HepG2 (cell line): ENCODE results near the gene C3orf80. TPM values are rescaled to one million over a fixed set of nuclear protein-coding genes. Genes with fewer than 3 reads are reported as not detected.

Experiments
- ATAC-seq: fragments of 200-7000 bp; cut with Tn5 transposase; 3 replicates; pipeline ENCODE4 v1.9.1; 2020; ENCODE audit warnings: mild to moderate bottlenecking, moderate library complexity
- BruUV-seq: library from RNA; stranded (reverse); fragments of 400-500 nt; replicated peaks from 2 replicates; lab custom pipeline; 2021; lab: Mats Ljungman, UMichigan
- CTCF ChIA-PET: fragments of 300-600 bp; formaldehyde crosslinking; extraction: SDS; loops from one replicate; lab custom pipeline; 2021; ENCODE audit warnings: low total read pairs, inconsistent platforms, low intra/inter-chr PET ratio; lab: Yijun Ruan, JAX
- POLR2A ChIA-PET: fragments of 350-600 bp; sonication (Branson Sonifier 250); formaldehyde crosslinking; loops from one replicate; lab custom pipeline; 2020; ENCODE audit warnings: antibody characterized with exemption, inconsistent platforms; lab: Yijun Ruan, JAX
- DNase-seq: peaks from one replicate; pipeline ENCODE4 v3.0.0-alpha.2; 2015; ENCODE audit warnings: low spot score
- FAIRE-seq: peaks from 3 replicates; lab custom pipeline; 2011; peaks lifted over from hg19 to GRCh38; lab: Jason Lieb, UNC
- H2AFZ ChIP-seq: one replicate; pipeline ENCODE4 v1.6.1; 2011; ENCODE audit warnings: low read length, inconsistent platforms
- H3K27ac ChIP-seq: fragments of 300-600 bp; 3 replicates; pipeline ENCODE4 v1.8.0; 2011; ENCODE audit warnings: mixed run types, mild to moderate bottlenecking, mixed read lengths, low read length, inconsistent platforms; ENCODE audit not compliant: insufficient read depth; ENCODE audit errors: extremely low read length
- H3K27me3 ChIP-seq, 2 experiments: fragments of 200-600 bp in 1 of 2; 2 replicates in 1 of 2; 3 replicates in 1 of 2; pipeline versions ENCODE4 v1.6.0 to v1.8.0; 2011; ENCODE audit warnings: low read length in 2 of 2, mild to moderate bottlenecking in 2 of 2, moderate library complexity in 2 of 2, inconsistent platforms in 1 of 2; ENCODE audit not compliant: insufficient read depth in 2 of 2, control insufficient read depth in 1 of 2
- H3K36me3 ChIP-seq, 2 experiments: fragments of 200-600 bp in 1 of 2; replicated peaks in 1 of 2; 2 replicates in 1 of 2; 3 replicates in 1 of 2; pipeline versions ENCODE4 v1.5.1 to v1.8.0; 2011; ENCODE audit warnings: low read length in 2 of 2, inconsistent platforms in 1 of 2; ENCODE audit not compliant: insufficient read depth in 2 of 2, control insufficient read depth in 1 of 2
- H3K4me1 ChIP-seq: 2 replicates; pipeline ENCODE4 v1.5.1; 2012; ENCODE audit warnings: low read length, inconsistent platforms; ENCODE audit not compliant: insufficient read depth
- H3K4me2 ChIP-seq: 2 replicates; pipeline ENCODE4 v1.6.0; 2011; ENCODE audit warnings: low read depth, low read length, inconsistent platforms
- H3K4me3 ChIP-seq, 3 experiments: fragments of 200-600 bp in 1 of 3; sonication (generic), shearing (Covaris generic) in 1 of 3; replicated peaks in 1 of 3; 2 replicates each; pipeline ENCODE4 v1.5.1; 2011 to 2016; ENCODE audit warnings: low read length in 3 of 3, inconsistent platforms in 2 of 3, low read depth in 2 of 3, mild to moderate bottlenecking in 2 of 3, control low read depth in 1 of 3, mixed read lengths in 1 of 3; ENCODE audit not compliant: insufficient read depth in 1 of 3
- H3K79me2 ChIP-seq: one replicate; pipeline ENCODE4 v1.6.1; 2011; ENCODE audit warnings: low read length, inconsistent platforms; ENCODE audit not compliant: insufficient read depth
- H3K9ac ChIP-seq: 2 replicates; pipeline ENCODE4 v1.6.0; 2011; ENCODE audit warnings: mild to moderate bottlenecking, low read depth, low read length, inconsistent platforms; ENCODE audit not compliant: insufficient read depth
- H3K9me3 ChIP-seq: 2 replicates; pipeline ENCODE4 v1.5.1; 2012; ENCODE audit warnings: mild to moderate bottlenecking, low read length
- H4K20me1 ChIP-seq: 2 replicates; pipeline ENCODE4 v1.6.0; 2011; ENCODE audit warnings: inconsistent platforms, mild to moderate bottlenecking, low read length, moderate library complexity; ENCODE audit not compliant: insufficient read depth
- GATA4 ChIP-seq: sonication (generic); IDR thresholded peaks from 2 replicates; pipeline ENCODE4 v1.6.1; 2016; ENCODE audit warnings: antibody characterized with exemption, low read depth, borderline replicate concordance
- MYC ChIP-seq: sonication (generic); formaldehyde crosslinking; IDR thresholded peaks from 2 replicates; pipeline ENCODE4 v1.9.0; 2021; ENCODE audit warnings: missing genetic modification reagents, borderline replicate concordance
- NFIC ChIP-seq: IDR thresholded peaks from 2 replicates; pipeline ENCODE4 v1.6.1; 2012; ENCODE audit warnings: mild to moderate bottlenecking, low read length, inconsistent platforms
- RCOR2 ChIP-seq: IDR thresholded peaks from 2 replicates; pipeline ENCODE4 v1.6.1; 2016; ENCODE audit warnings: missing biosample characterization, missing genetic modification reagents
- TAF15 ChIP-seq: fragments of 200-400 bp; formaldehyde crosslinking; IDR thresholded peaks from one replicate; pipeline ENCODE4 v1.6.1; 2018; ENCODE audit warnings: mild to moderate bottlenecking, low read depth, low read length; ENCODE audit not compliant: poor library complexity, severe bottlenecking
- TOE1 ChIP-seq: sonication (generic); formaldehyde crosslinking; IDR thresholded peaks from 2 replicates; pipeline ENCODE4 v1.4.0; 2020; ENCODE audit warnings: mild to moderate bottlenecking, missing genetic modification reagents
- ZFP90 ChIP-seq: sonication (generic); formaldehyde crosslinking; IDR thresholded peaks from 2 replicates; pipeline ENCODE4 v1.8.0; 2022; ENCODE audit warnings: missing genetic modification reagents, mild to moderate bottlenecking, inconsistent platforms, borderline replicate concordance
- ZNF619 ChIP-seq: sonication (generic); formaldehyde crosslinking; IDR thresholded peaks from 2 replicates; pipeline ENCODE4 v1.4.0; 2020; ENCODE audit warnings: mild to moderate bottlenecking, missing genetic modification reagents
- ZNF674 ChIP-seq: sonication (generic); formaldehyde crosslinking; IDR thresholded peaks from 2 replicates; pipeline ENCODE4 v1.5.0; 2020; ENCODE audit warnings: low read depth, mild to moderate bottlenecking, missing genetic modification reagents
- ZNF792 ChIP-seq: IDR thresholded peaks from 2 replicates; pipeline ENCODE4 v1.6.1; 2016
- WGBS: methylation state at CpG from one replicate; pipeline ENCODE4 v1.1.6; 2017; ENCODE audit warnings: low lambda C conversion rate; 5-methylcytosine and 5-hydroxymethylcytosine counted together
- in situ Hi-C: cut with HindIII; loops from 2 replicates; pipeline ENCODE4 v1.10.0; 2017; ENCODE audit warnings: low pct_unique_long_range_greater_than_20kb; ENCODE audit not compliant: extremely low pct_ligation_motif_present
- intact Hi-C: fragments of 100-400 bp; cut with micrococcal nuclease; formaldehyde crosslinking; loops from one replicate; pipeline ENCODE4 v1.10.0; 2022; ENCODE audit not compliant: unreplicated experiment
- polyA plus RNA-seq, 8 experiments: library from polyadenylated mRNA; depleted of rRNA in 3 of 8; stranded (reverse) in 7 of 8; unstranded in 1 of 8; fragments of >200 nt; fragmentation: Illumina TruSeq in 4 of 8; extraction: Trizol in 4 of 8; gene quantifications; 2 replicates each; pipeline versions ENCODE4 v1.2.1 to v1.2.3, GENCODE V29; 2011 to 2016; ENCODE audit warnings: low read depth in 4 of 8, missing spikeins in 1 of 8, mixed read lengths in 1 of 8; ENCODE audit not compliant: insufficient read depth in 1 of 8
- total RNA-seq, 5 experiments: library from RNA; depleted of rRNA; stranded (reverse); fragments of >200 nt; fragmentation: Illumina TruSeq; extraction: Trizol; gene quantifications; 2 replicates each; pipeline ENCODE4 v1.2.3, GENCODE V29; 2016; ENCODE audit warnings: low read depth in 1 of 5
- TF ChIP-seq, protein P1 (sequence below): sonication (generic); formaldehyde crosslinking; IDR thresholded peaks from 2 replicates; pipeline ENCODE4 v1.4.0; 2020; ENCODE audit warnings: mild to moderate bottlenecking, missing genetic modification reagents

The C3orf80 gene
- total and polyA plus RNA-seq, 2 of the 13 experiments (the other 11 are each of a cell fraction or from before 2014, with no cell fraction given): 0.03 to 0.04 TPM

DNA sequence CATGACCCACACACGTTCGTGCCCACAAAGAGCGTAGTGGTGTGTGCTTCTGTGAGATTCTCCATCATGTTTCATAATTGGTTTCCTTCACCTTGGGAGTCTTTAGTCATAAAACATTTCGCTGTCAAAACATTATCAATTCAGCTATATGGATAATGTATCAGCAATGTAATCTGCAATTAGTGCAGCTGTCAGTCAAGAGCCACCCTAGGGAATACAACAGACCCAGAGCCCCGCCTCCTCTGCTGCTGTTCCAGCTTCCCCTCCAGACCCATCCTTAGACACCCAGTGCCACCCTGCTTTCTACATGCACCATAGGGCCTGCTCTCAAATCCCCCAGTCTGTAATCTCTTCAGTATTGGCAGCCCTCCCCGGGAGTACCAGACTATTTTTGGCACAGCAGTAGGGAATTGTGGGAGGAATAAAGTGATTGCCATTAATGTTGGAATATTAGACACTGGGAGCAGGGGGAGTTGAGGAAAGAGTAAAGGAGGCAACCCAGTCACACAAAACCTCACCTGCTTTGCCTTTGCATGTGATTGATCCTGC is 31.5 kb upstream of the C3orf80 start:
- no TSS peak for BruUV-seq
- FAIRE-seq (no peak), ATAC-seq (no peak), DNase-seq (no peak)
- H3K9me3 ChIP-seq: no peaks in the 10 kb centered on the region
- 38% methylated on average over 3 of the region's 6 CpGs for WGBS
- no peak overlapping the region for H3K9ac ChIP-seq
- intact Hi-C loops (no loop called here), in situ Hi-C loops (no loop called here)
- no peaks in the 10 kb centered on the region for H3K79me2 ChIP-seq
- peaks cover 0 to 2% of the 10 kb centered on the region in 2 experiments; a peak in 2 of 5 replicates for H3K27me3 ChIP-seq
- ChIA-PET CTCF (no interaction called here), POLR2A (no interaction called here)
- H3K4me1 ChIP-seq: no peaks in the 10 kb centered on the region
- H3K4me2 ChIP-seq: no peak overlapping the region
- H3K27ac ChIP-seq: no peak overlapping the region
- H3K36me3 ChIP-seq: no peaks in the 10 kb centered on the region
- no peak overlapping the region for H2AFZ ChIP-seq
- H3K4me3 ChIP-seq: no peak overlapping the region
- no peak for TF ChIP-seq MYC (CRISPR knock-in tag)
- TF ChIP-seq ZNF674 (CRISPR knock-in tag): no peak
- TF ChIP-seq TOE1 (CRISPR knock-in tag): no peak
- TF ChIP-seq ZFP90 (CRISPR knock-in tag): no peak
- no peak for TF ChIP-seq NFIC
- no peak for TF ChIP-seq GATA4
- no peak for TF ChIP-seq TAF15
- TF ChIP-seq, protein P1, sequence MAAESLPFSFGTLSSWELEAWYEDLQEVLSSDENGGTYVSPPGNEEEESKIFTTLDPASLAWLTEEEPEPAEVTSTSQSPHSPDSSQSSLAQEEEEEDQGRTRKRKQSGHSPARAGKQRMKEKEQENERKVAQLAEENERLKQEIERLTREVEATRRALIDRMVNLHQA (CRISPR knock-in tag): no peak
- TF ChIP-seq ZNF619 (CRISPR knock-in tag): no peak
- no peak for TF ChIP-seq ZNF792
- no peak for TF ChIP-seq RCOR2
- TF ChIP-seq, all 625 proteins: peak for 0
- H4K20me1 ChIP-seq: no peaks in the 10 kb centered on the region
